ENCODE data around the gene CHFR. TPM values are rescaled to one million over a fixed set of nuclear protein-coding genes. Genes with fewer than 3 reads are reported as not detected.

The CHFR gene
- total and polyA plus RNA-seq, 9 of the 15 experiments (the other 6 are each of a cell fraction or from before 2014, with no cell fraction given) = 0.61 to 33.9 (median 19.3) TPM

- Histone ChIP-seq H3K4me2 (ENCODE audit: insufficient read depth, low read length) (no peak overlapping the region), H2AFZ (ENCODE audit: low read depth, low read length) (no peak overlapping the region), H3K27ac (ENCODE audit: extremely low read depth, low read depth, low read length) (no peak overlapping the region), H3K4me3 (no peak overlapping the region), H3K4me1 (replicated peaks in 1 of 2; ENCODE audit: control insufficient read depth in 2 of 2, insufficient read depth in 2 of 2, low read length in 2 of 2) (no peaks in the 10 kb centered on the region), H3K79me2 (ENCODE audit: control insufficient read depth, insufficient read depth, low read length) (peaks cover 7% of the 10 kb centered on the region; the same call in 2 of the 3 replicates), H3K9me1 (ENCODE audit: control insufficient read depth, insufficient read depth, low read length) (peaks cover 3% of the 10 kb centered on the region), H3K9me3 (replicated peaks; ENCODE audit: control insufficient read depth, insufficient read depth, low read depth, low read length) (no peaks in the 10 kb centered on the region), H3K36me3 (ENCODE audit: control insufficient read depth, insufficient read depth, low read length) (peaks cover 76% of the 10 kb centered on the region; the same call in 2 of the 3 replicates), H3K27me3 (ENCODE audit: control insufficient read depth in 2 of 2, insufficient read depth in 2 of 2, low read length in 2 of 2) (no peaks in the 10 kb centered on the region), H4K20me1 (replicated peaks; ENCODE audit: control insufficient read depth, insufficient read depth, low read length) (no peaks in the 10 kb centered on the region), H3K9ac (ENCODE audit: insufficient read depth in 1 of 2, low read depth in 2 of 2, low read length in 2 of 2) (no peak overlapping the region)
- TF ChIP-seq, protein P1, sequence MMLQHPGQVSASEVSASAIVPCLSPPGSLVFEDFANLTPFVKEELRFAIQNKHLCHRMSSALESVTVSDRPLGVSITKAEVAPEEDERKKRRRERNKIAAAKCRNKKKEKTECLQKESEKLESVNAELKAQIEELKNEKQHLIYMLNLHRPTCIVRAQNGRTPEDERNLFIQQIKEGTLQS (IDR thresholded peaks at IDR 0.05) = peak; percentile 58
- TF ChIP-seq, protein P1 (CRISPR knock-in tag; conservative IDR thresholded peaks at IDR 0.05) = no peak
- TF ChIP-seq ZNF232 (CRISPR knock-in tag; IDR thresholded peaks at IDR 0.05) = no peak
- intact Hi-C loops (cut with micrococcal nuclease) (no loop called here), in situ Hi-C loops (cut with MboI) (no loop called here)
- no peak for FAIRE-seq
- 84% methylated on average over 8 of the region's 8 CpGs for WGBS (ENCODE audit: insufficient coverage, low coverage, missing lambda C conversion rate)
- CTCF ChIA-PET (ENCODE audit: low intra/inter-chr PET ratio) = no interaction called here
- DNase-seq (ENCODE audit: extremely low read depth in 1 of 4, low spot score in 3 of 4) = no peak
- ATAC-seq = no peak
- POLR2A ChIA-PET = interaction anchor here (0.6 kb wide), 1 partner anchor 8 kb away, joined by 3 read pairs; no protein-coding TSS in a partner anchor
- BruUV-seq (replicated peaks) = no TSS peak
Measured at GRCh38 chr12:132818562-132818961, 68.8 kb downstream of the CHFR start.

- H3K27ac ChIP-seq (ENCODE audit: extremely low read depth, low read depth, low read length) = no peak overlapping the region
- no peaks in the 10 kb centered on the region for H4K20me1 ChIP-seq (replicated peaks; ENCODE audit: control insufficient read depth, insufficient read depth, low read length)
- POLR2A ChIA-PET = interaction anchor here (0.9 kb wide), 1 partner anchor 11 kb away, joined by 5 read pairs; no protein-coding TSS in a partner anchor
- 98% methylated on average over 21 of the region's 21 CpGs for WGBS (ENCODE audit: insufficient coverage, low coverage, missing lambda C conversion rate)
- ATAC-seq (no peak), FAIRE-seq (no peak), DNase-seq (ENCODE audit: extremely low read depth in 1 of 4, low spot score in 3 of 4) (no peak)
- H3K27me3 ChIP-seq (ENCODE audit: control insufficient read depth in 2 of 2, insufficient read depth in 2 of 2, low read length in 2 of 2) = no peaks in the 10 kb centered on the region
- H3K4me2 ChIP-seq (ENCODE audit: insufficient read depth, low read length) = no peak overlapping the region
- in situ Hi-C loops (cut with MboI) (no loop called here), intact Hi-C loops (cut with micrococcal nuclease) (no loop called here)
- BruUV-seq (replicated peaks) = no TSS peak
- no peaks in the 10 kb centered on the region for H3K4me1 ChIP-seq (replicated peaks in 1 of 2; ENCODE audit: control insufficient read depth in 2 of 2, insufficient read depth in 2 of 2, low read length in 2 of 2)
- H3K9me3 ChIP-seq (replicated peaks; ENCODE audit: control insufficient read depth, insufficient read depth, low read depth, low read length) = no peaks in the 10 kb centered on the region
- 0 out of 2 replicates have a peak, but pooled peaks have one; percentile 32 for TF ChIP-seq POLR2G (IDR thresholded peaks at IDR 0.05; ENCODE audit: low read depth, low read length)
- TF ChIP-seq RFX5 (IDR thresholded peaks at IDR 0.05; ENCODE audit: low read depth, low read length) = no peak
- peaks cover 3% of the 10 kb centered on the region for H3K9me1 ChIP-seq (ENCODE audit: control insufficient read depth, insufficient read depth, low read length)
- no peak overlapping the region; a peak in 1 of 4 replicates for H3K9ac ChIP-seq (ENCODE audit: insufficient read depth in 1 of 2, low read depth in 2 of 2, low read length in 2 of 2)
- no peaks in the 10 kb centered on the region for H3K79me2 ChIP-seq (ENCODE audit: control insufficient read depth, insufficient read depth, low read length)
- peaks cover 66% of the 10 kb centered on the region for H3K36me3 ChIP-seq (ENCODE audit: control insufficient read depth, insufficient read depth, low read length)
- no peak overlapping the region for H3K4me3 ChIP-seq
- H2AFZ ChIP-seq (ENCODE audit: low read depth, low read length) = no peak overlapping the region
- CTCF ChIA-PET (ENCODE audit: low intra/inter-chr PET ratio) = no interaction called here
Measured at GRCh38 chr12:132814232-132814631, 73.2 kb downstream of the CHFR start.

All from K562 (cell line).